Stimulated activated CD4-positive, alpha-beta T cell treated with anti-CD3 and anti-CD28 coated beads, Interleukin-2, amount 100 ng/mL, for 48 hours (primary cell): ENCODE measurements around the gene RBMS1.
"Not testable (repeated sequence)": the region's sequence is repeated elsewhere in the genome, so short reads cannot be mapped to it uniquely, and the experiment has no call there.

Experiments used
- DNase-seq, 2 donors: peaks; one replicate each; pipeline ENCODE4 v3.0.0-alpha.2; 2020

The RBMS1 gene

DNA sequence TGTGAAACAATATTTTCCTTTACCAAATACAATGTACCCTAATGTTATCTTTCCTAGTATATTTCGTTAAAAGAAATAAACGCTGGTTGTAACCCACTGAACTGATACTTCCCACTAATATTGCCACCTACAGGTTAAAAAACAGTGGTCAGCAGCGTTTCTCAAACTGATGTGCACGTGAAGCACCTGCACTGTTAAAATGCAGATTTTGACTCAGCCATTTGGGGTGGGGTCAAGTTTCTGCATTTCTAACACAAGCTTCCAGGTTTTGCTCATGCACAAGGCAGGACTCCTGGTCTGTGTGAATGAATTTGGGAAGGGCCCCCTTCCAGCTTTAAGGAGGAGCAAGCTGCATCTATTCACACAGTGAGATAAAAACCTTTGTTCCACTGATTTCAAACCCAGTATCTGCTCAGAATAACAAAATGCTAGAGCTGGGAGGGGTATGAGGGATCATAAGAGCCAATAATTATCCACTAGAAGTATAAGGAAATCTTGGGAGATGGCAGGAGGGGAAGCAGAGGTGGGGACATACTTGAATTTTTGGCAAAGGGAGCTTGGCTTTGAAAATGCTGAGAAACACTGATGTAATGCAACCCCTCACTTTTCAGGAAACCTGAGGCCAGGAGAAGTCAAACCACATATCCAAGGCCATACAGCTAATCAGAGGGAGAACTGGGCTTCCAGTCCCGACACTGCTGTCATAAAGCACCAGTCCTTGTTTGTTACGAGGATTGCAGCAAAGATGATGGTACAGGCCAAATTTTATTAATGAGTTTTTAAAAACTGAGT, 116.2 kb downstream of the RBMS1 start:
- no peak for DNase-seq

- no peak for DNase-seq
Measured at GRCh38 chr2:160376576-160376975, 117.0 kb downstream of the RBMS1 start.

DNA sequence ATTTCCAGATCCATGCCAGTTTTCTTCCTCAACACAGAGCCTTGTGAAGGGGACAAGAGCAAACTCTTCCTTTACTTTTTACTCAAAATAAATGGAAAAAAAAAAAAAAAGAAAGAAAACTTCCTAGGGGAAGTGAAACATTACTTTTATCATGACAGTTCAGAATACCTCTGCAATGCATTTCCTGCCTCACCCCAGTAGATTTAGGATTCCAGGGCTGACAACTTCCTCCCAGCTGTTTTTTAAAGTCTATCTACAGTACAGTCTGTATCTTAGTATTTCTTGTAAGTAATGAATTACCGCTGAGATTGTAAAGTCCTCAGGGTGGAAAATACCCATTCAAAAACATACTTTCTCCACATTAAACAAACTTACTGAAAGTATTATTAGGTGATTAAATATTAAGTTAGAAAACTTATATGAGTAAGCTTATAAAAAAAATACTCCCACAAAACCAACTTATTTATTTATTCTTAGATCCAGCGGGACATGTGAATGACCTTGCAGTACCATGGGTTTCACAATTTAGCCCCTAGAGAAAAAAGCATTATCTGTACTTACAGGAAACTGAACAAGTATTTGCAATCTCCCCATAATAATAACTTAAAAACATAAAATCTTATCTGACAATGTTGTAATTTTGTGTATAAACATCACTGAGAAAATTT, 117.7 kb downstream of the RBMS1 start:
- DNase-seq = no peak

GRCh38 chr2:160375037-160375436, 118.6 kb downstream of the RBMS1 start:
- no peak for DNase-seq

- DNase-seq = no peak
Measured at GRCh38 chr2:160373666-160374065, 119.9 kb downstream of the RBMS1 start.

DNA sequence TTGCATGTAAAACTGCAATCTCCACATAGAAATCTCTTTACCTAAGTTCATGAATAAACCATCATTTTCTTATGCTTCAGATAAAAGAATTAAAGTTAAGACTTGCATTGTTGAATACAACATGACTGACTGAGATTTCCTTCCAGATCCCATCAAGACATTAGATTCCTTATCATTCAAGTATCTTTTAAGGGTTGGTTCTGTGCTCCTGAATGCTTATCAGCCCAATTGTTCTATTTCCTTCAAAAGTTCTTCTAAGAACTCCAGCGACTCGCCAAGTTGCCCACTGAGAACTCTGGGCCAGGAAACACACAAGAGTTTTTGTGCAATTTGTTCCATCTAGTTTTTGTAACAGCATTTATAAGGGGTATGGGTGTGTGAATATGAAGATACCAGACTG, 120.3 kb downstream of the RBMS1 start:
- no peak for DNase-seq

GRCh38 chr2:160372585-160372984, 121.0 kb downstream of the RBMS1 start:
- DNase-seq = no peak

DNA sequence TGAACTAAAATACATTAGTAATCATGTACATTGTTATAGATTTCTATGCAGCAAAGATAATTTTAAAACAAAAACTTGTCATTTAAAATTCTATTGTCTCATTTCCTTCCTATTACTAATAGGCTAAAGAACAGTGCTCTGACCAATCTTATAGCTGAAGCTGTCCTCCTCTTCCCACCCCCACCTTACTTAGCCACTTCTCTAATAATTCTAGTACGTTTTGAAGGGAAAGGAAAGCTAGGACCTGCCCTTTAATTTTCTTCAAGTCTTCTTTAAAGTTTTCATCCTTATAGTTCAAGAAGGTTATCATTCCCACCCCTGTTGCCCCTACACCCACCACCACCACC, 121.6 kb downstream of the RBMS1 start:
- no peak for DNase-seq

DNA sequence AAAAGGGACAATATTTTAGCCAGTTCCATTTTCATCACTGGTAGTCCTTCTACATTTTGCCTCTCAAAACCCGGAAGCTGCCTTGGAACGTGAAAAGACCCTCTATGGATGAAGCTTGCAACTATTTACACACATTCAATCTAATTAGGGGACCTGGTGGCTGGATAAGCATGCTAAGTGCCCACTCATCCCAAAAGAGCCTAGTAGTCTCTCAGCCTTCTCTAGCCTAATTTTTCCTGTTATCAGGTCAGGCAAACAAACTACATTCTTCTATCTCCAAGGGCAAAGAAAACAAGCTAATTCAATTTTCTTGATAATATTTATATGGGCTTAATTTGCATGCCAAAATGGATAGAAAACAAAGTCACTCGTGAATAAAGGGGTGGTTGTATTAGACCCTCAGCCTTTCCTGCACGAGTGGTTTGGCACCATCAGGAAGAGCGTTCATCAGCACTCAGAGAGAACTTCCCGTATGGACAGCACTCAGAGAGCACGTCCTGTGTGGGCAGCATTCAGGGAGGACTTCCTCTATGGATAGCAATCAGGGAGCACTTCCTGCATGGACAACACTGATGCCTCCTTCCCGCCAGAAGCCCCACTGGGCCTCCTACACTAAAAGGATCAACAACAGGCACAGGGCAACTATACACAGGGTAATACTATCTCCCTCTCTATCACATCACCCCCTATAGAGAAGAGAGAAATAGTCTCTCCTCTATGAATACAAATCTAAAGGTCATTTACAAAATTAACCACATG, 122.2 kb downstream of the RBMS1 start:
- no peak for DNase-seq

- DNase-seq = no peak
Measured at GRCh38 chr2:160368988-160369930, 124.3 kb downstream of the RBMS1 start.

DNA sequence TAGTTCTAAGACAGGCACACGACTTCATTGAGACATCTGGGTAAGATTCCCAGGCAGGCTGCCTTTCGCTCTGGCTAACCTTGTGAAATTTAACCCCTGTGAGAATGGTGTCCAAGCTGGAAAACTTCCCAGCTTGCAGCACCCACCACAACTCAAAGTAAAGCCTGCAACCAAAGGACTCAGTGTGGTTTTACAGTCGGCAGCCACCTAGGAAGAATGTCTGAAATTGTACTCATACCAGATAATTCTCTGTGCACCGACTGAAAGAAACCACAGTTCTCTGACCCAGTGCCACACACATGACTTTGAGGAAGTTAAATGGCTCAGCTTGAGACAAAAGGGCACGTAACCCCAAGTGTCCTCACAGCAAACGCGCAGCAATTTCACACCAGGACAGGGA, 125.7 kb downstream of the RBMS1 start:
- no peak for DNase-seq

DNA sequence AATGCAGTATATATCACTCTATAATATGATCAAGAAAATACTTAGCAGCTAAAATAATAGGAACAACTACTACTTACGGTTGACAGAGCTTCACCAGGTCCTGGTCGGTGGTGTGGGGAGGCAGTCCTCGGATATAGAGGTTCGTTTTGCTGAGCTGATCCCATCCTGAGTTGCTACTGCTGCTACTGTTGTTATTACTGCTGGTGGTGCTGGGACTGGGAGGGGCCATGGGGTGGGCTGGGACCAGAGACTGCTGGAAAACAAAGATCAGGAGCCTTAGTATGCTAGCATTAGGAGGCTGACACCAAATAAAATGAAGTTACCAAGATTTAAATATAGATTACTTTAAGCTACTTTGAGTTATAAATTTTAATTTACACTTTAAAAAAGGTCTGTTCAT, 126.5 kb downstream of the RBMS1 start:
- not testable (repeated sequence) for DNase-seq

- no peak for DNase-seq
Measured at GRCh38 chr2:160366474-160366873, 127.1 kb downstream of the RBMS1 start.

DNA sequence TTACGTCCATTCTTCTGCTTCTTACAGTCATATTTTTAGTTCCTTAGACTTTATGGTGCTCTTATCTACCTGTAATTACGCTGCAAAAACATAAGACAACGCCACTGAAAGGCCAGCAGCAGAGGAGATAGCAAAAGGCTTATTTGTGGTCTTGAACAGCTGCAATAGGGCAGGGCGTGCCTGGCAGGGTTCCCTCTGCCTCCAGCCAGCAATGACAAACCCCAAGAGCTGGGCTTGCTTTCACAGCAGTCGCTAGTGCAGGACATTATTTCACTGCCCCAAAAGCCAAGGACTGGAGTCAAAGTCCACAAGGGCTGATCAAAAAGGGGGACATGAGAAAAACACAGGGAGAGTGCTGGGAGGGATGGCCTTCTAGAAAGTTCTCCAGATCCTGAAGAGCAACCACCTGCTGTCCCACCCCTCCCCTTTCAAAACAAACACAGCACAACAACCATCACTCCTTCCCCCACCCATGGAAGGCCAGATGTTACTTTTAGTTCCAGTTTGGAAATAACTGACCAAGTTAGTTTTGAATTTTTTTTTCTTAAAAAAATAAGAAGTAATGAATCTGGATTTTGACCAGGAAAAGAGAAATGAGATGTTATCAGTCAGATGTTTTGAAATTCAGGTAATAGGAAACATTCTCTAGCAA, 127.8 kb downstream of the RBMS1 start:
- DNase-seq = no peak

DNA sequence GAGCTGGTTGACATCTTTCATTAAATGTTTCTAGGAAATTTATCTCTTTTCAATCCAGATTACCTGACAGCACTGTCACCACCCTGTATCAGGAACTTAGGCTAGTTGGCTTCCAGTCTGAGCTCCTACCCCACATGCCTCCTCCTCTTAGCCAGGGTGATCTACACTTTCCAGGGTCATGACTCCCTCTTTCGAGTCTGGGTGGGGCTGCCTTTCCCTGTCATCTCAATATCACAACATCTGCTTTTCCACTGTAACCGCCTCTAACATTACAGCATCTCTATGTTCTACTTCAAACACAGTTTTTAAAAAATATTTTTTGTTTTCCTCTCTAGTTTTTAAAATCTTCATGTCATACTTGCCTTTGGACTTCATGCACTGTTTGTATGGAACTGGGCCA, 129.2 kb downstream of the RBMS1 start:
- no peak for DNase-seq

DNA sequence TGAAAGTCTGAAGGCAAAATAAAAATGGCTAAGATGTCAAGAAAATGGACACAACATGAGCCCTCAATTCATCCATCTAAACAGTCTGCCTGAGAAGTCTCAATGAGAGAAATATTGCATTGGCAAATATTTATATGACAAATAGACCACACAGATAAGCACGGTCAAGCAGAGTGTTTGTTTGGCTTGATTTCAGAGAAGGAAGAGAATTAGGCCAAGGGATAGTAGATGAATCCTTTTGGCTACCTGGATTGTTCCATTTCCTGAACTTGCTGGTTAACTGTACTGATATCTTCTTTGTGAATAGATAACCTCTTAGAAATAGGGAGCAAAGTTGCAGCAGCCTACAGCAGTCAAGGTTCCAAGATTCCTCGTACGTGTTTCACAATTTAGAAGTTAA, 129.6 kb downstream of the RBMS1 start:
- no peak for DNase-seq

DNA sequence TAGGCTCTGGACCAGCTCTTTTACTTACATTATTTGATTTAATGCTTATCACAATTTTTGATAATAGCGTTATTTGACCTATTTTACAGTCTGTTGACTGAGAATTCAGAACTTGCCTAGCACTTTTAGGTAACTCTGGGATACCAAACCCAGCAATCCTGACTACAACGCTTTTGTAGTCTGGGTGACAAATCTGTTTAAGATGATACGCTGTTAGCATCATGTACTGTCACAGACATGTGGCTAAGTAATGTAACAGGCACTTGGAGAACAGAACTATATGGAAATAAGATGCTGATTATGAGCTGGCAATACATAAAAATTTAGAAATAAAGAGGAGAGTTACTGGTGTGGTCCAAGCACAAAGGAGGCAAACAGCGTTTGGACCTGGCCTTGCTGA, 130.6 kb downstream of the RBMS1 start:
- DNase-seq = no peak

- DNase-seq = no peak
Measured at GRCh38 chr2:160362541-160362940, 131.1 kb downstream of the RBMS1 start.

DNA sequence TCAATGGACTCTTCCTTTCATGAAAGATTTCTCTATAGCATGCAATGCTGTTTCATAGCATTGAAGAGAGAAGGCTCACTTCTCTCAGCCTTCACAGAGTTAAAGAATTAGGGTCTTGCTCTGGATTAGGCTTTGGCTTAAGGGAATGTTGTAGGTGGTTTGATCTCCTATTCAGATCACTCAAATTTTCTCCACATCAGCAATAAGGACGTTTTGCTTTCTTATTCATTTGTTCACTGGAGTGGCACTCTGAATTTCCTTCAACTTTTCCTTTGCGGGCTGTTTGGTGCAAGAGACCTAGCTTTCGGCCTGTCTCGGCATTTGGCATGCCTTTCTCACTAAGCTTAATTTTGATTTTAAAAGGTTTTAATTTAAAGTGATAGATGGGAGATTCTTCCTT, 131.6 kb downstream of the RBMS1 start:
- DNase-seq = no peak

- no peak for DNase-seq
Measured at GRCh38 chr2:160360089-160360757, 133.4 kb downstream of the RBMS1 start.

DNA sequence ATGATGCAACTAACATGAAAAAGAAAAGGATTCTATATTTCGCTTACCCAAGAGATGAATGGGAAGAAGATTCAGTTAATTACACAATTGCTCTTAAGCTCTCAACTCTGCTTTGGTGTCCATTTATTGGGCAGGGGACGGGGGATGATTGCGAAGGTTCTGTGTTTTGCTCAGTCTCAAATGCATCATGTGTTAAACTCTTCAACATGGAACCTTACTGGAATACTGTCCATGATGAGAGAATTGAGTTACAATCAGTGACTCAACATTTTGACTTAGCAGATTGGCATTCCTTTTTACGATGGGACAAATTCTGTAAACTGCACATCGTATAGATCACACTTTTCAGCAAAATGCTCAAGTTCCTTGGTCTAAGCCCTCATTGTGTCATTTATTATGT, 135.6 kb downstream of the RBMS1 start:
- DNase-seq = no peak

GRCh38 chr2:160356485-160356884, 137.1 kb downstream of the RBMS1 start:
- DNase-seq = no peak
